HG03064 (cell line): Measurements from ENCODE around the gene NRAP.

Experiments used
- ATAC-seq: cut with Tn5 transposase; IDR thresholded peaks from one replicate; pipeline ENCODE4 v1.9.1; 2021; ENCODE audit warnings: low read depth; ENCODE audit not compliant: unreplicated experiment

The NRAP gene

GRCh38 chr10:113540845-113541548 is 122.8 kb downstream of the NRAP start:
- no peak for ATAC-seq

- ATAC-seq = no peak
Observed at GRCh38 chr10:113539789-113540188, 124.1 kb downstream of the NRAP start.
